Epithelial cell of proximal tubule (primary cell): Measurements from ENCODE around the gene AKR1D1. TPM values are rescaled to one million over a fixed set of nuclear protein-coding genes. Genes with fewer than 3 reads are reported as not detected.
"Not testable (repeated sequence)": the region's sequence is repeated elsewhere in the genome, so short reads cannot be mapped to it uniquely, and the experiment has no call there.

ENCODE experiments used
- DNase-seq: peaks from one replicate; pipeline ENCODE4 v3.0.0-alpha.2; 2011; ENCODE audit warnings: low read depth
- H3K4me3 ChIP-seq: 2 replicates; pipeline ENCODE4 v1.5.1; 2011; ENCODE audit warnings: low read depth, mild to moderate bottlenecking, low read length
- total RNA-seq: library from RNA; depleted of rRNA; stranded (reverse); fragments of >200 nt; gene quantifications from 2 replicates; pipeline ENCODE4 v1.2.3, GENCODE V29; 2015
- TF ChIP-seq, protein P1 (sequence below): conservative IDR thresholded peaks from 2 replicates; pipeline ENCODE4 v1.5.1; 2012; ENCODE audit warnings: low read depth, mild to moderate bottlenecking, low read length

The AKR1D1 gene
- total RNA-seq, 1 donor from 2014 or later: not detected

DNA sequence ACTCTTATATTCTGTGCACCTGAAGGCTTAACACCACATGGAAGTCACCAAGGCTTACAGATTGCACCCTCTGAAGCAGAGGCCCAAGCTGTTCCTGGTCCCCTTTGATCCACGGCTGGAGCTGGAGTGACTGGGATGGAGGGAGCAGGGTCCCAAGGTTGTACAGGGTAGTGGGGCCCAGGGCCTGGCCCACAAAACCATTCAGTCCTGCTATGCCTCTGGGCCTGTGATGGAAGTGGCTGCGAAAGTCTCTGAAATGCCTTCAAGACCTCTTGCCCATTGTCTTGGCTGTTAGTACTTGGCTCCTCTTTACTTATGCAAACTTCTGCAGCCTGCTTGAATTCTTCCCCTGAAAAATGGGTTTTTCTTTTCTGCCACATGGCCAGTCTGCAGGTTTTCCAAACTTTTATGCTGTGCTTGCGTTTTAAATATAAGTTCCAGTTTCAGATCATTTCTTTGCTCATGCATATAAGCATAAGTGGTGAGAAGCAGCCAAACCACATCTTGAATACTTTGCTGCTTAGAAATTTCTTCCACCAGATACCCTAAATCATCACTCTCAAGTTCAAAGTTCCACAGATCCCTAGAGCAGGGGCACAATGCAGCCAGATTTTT lies 53.4 kb downstream of the AKR1D1 start:
- TF ChIP-seq, protein P1, sequence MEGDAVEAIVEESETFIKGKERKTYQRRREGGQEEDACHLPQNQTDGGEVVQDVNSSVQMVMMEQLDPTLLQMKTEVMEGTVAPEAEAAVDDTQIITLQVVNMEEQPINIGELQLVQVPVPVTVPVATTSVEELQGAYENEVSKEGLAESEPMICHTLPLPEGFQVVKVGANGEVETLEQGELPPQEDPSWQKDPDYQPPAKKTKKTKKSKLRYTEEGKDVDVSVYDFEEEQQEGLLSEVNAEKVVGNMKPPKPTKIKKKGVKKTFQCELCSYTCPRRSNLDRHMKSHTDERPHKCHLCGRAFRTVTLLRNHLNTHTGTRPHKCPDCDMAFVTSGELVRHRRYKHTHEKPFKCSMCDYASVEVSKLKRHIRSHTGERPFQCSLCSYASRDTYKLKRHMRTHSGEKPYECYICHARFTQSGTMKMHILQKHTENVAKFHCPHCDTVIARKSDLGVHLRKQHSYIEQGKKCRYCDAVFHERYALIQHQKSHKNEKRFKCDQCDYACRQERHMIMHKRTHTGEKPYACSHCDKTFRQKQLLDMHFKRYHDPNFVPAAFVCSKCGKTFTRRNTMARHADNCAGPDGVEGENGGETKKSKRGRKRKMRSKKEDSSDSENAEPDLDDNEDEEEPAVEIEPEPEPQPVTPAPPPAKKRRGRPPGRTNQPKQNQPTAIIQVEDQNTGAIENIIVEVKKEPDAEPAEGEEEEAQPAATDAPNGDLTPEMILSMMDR: no peak
- DNase-seq: no peak
- no peak overlapping the region for H3K4me3 ChIP-seq

- no peak for DNase-seq
- H3K4me3 ChIP-seq: no peak overlapping the region
- TF ChIP-seq, protein P1: no peak
These were observed 61.3 kb downstream of the AKR1D1 start for GRCh38 chr7:138137423-138138171.

GRCh38 chr7:138138244-138138643 lies 62.0 kb downstream of the AKR1D1 start:
- TF ChIP-seq, protein P1: no peak
- H3K4me3 ChIP-seq: no peak overlapping the region
- DNase-seq: no peak

DNA sequence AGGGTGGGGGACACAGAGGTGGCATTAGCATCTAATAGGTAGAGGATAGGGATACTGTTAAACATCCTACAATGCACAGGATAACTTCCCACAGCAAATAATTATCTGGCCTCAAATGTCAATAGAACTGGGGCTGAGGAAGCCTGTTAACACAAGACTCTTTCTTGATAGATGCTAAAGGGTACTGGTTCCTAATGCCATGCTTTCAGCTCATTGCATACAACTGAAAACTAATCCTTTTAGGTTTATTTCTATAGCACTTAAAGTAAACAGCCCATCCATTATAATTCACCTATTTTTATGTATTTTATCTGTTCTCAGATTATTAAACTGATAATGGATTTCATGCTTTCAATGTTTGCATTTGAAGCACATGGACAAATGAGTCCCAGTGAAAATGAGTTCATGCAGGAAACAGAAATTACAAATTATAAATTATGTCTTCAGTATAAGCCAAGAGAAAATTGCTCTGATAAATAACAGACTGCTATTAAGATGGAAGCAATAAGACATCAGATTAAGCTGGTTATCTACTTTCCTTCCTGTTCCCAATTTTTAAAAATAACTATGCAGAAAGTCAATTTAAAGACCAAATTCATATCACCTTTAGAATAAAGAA lies 66.4 kb downstream of the AKR1D1 start:
- TF ChIP-seq, protein P1: no peak
- H3K4me3 ChIP-seq: no peak overlapping the region
- DNase-seq: no peak

DNA sequence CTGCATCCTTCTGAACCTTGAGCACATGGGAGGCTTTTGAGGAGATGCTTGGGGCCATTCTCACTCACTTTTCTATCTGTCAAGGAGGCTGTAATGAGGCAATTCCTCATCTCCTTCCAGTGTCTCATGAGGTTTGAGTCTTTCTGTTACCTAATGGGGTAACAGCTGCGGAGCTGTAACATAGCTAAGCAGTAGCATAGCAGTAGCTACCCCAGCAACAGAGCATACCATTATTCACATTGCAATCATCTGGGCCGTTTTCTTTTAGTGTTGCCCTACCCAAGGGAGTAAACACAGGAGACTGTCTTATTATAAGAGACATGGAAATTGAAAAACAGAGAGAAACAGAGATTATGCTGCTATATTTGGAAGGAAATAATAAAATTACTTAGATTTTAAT lies 68.7 kb downstream of the AKR1D1 start:
- no peak for DNase-seq

DNA sequence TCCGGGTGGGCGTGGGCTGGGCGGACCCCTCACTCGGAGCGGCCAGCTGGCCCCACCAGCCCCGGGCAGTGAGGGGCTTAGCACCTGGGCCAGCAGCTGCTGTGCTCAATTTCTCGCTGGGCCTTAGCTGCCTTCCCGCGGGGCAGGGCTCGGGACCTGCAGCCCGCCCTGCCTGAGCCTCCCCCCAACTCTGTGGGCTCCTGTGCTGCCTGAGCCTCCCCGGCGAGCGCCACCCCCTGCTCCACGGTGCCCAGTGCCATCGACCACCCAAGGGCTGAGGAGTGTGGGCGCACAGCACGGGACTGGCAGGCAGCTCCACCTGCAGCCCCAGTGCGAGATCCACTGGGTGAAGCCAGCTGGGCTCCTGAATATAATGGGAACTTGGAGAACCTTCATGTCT lies 70.0 kb downstream of the AKR1D1 start:
- H3K4me3 ChIP-seq, DNase-seq: not testable (repeated sequence)

More for the DNA sequence above, 68.7 kb downstream of the AKR1D1 start:
- H3K4me3 ChIP-seq: no peak overlapping the region
- TF ChIP-seq, protein P1: no peak

DNA sequence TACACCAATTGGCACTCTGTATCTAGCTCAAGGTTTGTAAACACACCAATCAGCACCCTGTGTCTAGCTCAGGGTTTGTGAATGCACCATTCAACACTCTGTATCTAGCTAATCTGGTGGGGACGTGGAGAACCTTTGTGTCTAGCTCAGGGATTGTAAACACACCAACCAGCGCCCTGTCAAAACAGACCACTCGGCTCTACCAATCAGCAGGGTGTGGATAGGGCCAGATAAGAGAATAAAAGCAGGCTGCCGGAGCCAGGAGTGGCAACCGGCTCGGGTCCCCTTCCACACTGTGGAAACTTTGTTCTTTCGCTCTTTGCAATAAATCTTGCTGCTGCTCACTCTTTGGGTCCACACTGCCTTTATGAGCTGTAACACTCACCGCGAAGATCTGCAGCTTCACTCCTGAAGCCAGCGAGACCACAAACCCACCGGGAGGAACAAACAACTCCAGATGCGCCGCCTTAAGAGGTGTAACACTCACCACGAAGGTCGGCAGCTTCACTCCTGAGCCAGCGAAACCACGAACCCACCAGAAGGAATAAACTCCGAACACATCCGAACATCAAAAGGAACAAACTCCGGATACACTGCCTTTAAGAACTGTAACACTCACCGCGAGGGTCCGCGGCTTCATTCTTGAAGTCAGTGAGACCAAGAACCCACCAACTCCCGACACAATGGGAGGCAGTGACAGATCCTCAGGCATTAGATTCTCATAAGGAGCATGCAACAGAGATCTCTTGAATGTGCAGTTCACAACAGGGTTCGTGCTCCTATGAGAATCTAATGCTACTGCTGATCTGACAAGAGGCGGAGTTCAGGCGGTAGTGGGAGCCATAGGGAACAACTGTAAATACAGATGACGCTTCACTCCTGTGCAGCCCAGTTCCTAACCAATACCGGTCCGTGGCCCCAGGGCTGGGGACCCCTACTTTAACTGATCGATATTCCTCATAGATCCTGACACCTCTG lies 70.8 kb downstream of the AKR1D1 start:
- DNase-seq, H3K4me3 ChIP-seq: not testable (repeated sequence)
